Endometrial microvascular endothelial cells (primary cell): ENCODE measurements around the gene AP1G1. TPM values are rescaled to one million over a fixed set of nuclear protein-coding genes. Genes with fewer than 3 reads are reported as not detected.

Experiments
- in situ Hi-C: cut with HindIII; loops from 2 replicates; pipeline ENCODE4 v1.10.0; 2017; ENCODE audit warnings: low sequenced_read_pairs, low pct_unique_long_range_greater_than_20kb; ENCODE audit errors: inconsistent ontology term
- total RNA-seq: library from RNA; depleted of rRNA; stranded (reverse); fragments of >200 nt; gene quantifications from one replicate; pipeline ENCODE4 v1.2.3, GENCODE V29; 2015; ENCODE audit errors: inconsistent ontology term

AP1G1 gene
- total RNA-seq, 1 donor from 2014 or later: 67.8 TPM

- in situ Hi-C loops: no loop called here
These were observed 39.4 kb downstream of the AP1G1 start for GRCh38 chr16:71769222-71769621.

GRCh38 chr16:71767060-71767900, 41.4 kb downstream of the AP1G1 start:
- in situ Hi-C loops: no loop called here

- in situ Hi-C loops: no loop called here
These were observed 46.4 kb downstream of the AP1G1 start for GRCh38 chr16:71762186-71762585.

- in situ Hi-C loops: no loop called here
These were observed 47.5 kb downstream of the AP1G1 start for GRCh38 chr16:71761097-71761496.

DNA sequence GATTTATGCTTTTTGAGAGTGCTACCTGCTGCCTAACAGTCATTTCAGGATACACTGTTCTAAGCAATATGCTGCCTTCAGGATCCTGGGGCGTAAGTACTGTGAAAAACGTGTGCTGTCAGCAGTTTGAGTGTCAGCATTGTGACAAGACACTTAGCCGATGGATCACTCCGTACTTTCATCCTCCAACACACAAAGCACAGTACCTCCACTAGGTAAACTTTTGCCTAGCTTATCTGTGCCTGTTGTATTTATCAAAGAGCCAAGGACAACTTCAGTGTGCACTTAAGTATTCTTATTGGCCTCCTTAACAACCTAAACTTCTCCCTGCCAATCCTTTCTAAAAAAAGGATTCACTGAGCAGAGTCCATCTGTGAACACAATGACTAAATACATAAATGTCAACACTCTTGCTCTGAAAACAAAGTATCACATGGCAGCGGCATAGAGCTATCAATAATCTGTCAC, 50.3 kb downstream of the AP1G1 start:
- in situ Hi-C loops: no loop called here

DNA sequence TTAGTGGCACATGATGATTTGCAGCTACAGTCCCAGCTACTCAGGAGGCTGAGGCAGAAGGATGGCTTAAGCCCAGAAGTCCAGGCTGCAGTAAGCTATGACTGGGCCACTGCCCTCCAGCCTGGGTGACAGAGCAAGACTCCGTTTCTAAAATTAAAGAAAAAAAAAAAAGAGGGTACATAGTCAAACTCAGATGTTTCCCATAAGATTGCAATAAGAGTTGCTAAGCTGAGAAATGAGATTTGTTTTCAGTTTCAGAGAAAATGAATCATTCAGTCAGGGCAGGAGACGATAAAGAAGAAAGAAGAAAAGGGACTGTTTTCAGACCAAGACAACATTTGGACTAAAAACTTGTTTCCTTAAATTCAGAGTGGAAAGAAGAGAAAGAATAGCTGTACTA, 54.0 kb downstream of the AP1G1 start:
- in situ Hi-C loops: no loop called here

- in situ Hi-C loops: no loop called here
These were observed 54.5 kb downstream of the AP1G1 start for GRCh38 chr16:71754108-71754507.

DNA sequence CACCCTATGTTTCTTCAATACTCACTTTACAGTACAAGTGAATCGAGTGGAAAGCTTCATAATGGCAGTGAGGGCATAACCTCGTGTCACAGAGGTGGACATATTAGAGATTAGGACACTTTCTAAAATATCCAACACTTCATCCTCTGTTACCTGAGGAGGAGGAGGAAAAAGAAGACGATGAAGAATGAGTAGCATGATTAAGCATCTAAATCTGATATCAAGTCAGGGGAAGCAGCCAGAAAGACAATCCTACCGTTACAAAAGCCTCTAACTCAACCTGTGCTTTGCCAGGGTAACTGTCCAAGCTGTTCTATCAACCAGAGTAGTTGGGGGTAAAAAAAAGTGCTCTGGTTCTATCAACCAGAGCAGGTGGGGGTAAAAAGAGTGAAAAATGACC, 60.4 kb downstream of the AP1G1 start:
- in situ Hi-C loops: no loop called here

DNA sequence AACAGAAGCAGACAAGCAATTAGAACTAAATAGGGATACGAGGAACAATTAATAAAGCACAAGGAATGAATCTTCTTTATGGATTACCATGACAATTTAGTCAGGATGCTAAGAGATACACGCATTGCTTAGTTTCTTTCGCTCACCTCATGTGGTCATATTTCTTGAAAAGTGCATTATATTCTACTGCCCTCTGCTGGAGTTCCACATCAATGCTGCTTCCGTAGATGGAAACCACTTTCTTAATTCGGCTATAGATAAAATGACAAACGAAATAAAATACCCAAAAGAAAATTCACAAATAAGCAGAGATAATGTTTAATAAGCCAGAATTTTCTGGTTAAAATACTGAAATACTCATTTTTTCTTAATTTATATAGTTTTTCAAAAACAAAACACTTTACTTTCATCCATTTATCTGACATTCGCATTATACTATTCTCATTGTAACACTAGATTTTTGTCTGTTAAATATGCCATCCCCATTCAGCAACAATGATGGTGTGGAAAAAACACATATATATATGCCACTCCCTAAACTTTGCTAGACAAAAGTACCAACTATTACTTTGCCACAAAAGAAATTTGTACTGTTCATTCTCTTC, 62.1 kb downstream of the AP1G1 start:
- in situ Hi-C loops: no loop called here

DNA sequence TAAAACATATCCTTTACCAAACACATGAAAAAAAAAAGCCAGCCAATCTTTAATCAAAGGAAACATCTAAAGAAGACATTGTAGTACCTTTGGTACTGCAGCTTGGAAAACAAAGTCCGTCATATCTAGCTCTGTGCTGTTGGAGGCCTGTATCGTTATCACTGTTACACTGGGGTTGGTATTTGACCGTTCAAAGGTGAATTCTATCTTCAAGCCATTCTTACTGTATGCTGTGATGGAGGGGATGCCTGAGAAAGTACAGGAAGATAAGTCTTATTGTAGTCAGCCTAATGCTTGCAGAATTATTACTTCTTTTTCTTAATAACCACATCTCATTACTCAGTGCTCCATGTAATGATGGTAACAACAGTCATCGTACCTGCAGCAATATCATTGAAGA, 69.8 kb downstream of the AP1G1 start:
- in situ Hi-C loops: no loop called here

GRCh38 chr16:71737501-71737900, 71.1 kb downstream of the AP1G1 start:
- in situ Hi-C loops: no loop called here

DNA sequence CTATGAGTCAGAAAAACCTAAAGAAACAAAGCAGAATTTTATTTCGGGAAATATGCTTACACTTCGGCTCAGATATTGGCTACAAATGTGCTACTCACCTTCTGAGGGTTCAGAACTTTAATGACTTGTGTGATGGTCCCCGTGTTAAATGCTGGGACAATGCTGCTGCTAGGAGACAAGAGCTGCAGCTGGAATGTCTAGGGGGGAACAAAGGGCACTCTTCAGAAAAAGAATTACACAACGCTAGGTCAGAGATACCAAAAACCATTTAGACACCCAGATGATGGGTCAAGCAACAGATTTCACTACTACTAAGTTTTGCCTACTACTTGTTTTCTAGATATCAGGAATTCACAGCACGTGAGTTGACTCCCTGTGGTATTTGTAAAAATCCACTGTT, 74.1 kb downstream of the AP1G1 start:
- in situ Hi-C loops: no loop called here

- in situ Hi-C loops: no loop called here
These were observed 76.0 kb downstream of the AP1G1 start for GRCh38 chr16:71732587-71732986.

DNA sequence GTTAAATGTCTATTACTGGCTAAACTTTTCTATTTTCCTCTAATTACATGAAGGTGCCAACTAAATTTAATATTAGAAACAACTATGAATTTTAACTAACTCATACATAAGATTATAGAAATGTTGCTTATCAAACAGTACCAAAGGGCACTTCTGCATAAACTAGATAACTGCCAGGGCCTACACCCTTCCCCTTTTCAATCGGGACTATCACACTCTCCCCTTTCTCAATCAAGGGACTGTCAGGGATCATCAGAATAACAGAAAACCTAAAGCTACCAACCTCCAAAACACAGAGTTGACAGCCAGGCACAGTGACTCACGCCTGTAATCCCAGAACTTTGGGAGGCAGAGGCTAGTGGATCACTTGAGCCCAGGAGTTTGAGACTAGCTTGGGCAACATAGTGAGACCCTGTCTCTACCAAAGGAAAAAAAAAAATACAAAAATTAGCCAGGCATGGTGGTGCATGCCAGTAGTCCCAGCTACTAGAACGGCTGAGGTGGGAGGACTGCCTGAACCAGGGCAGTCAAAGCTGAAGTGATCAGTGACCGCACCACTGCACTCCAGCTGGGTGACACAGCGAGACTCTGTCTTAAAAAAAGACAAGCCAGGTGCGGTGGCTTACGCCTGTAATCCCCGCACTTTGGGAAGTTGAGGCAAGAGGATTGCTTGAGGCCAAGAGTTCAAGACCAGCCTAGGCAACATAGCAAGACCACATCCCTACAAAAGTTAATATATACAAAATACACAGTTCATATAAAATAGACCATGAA, 80.9 kb downstream of the AP1G1 start:
- in situ Hi-C loops: no loop called here

- in situ Hi-C loops: no loop called here
These were observed 81.9 kb downstream of the AP1G1 start for GRCh38 chr16:71726476-71727315.

- in situ Hi-C loops: no loop called here
These were observed 84.3 kb downstream of the AP1G1 start, which contains the start of gene PHLPP2 for GRCh38 chr16:71724320-71724751. Gene PHLPP2 (minus strand): TSS chr16:71724701. CDS start chr16:71714795, 9,906 bp downstream.

- in situ Hi-C loops: no loop called here
These were observed 84.9 kb downstream of the AP1G1 start for GRCh38 chr16:71723537-71724319.
